HUES6 (cell line): ENCODE measurements around the gene NUAK1.

Source experiments
- H3K27ac ChIP-seq: 2 replicates; pipeline ENCODE4 v1.7.0; 2013; ENCODE audit warnings: low read depth, mild to moderate bottlenecking, low read length, inconsistent platforms
- H3K27me3 ChIP-seq: 2 replicates; pipeline ENCODE4 v1.6.1; 2013; ENCODE audit warnings: low read length; ENCODE audit not compliant: control insufficient read depth, insufficient read depth
- H3K36me3 ChIP-seq: 2 replicates; pipeline ENCODE4 v1.6.1; 2013; ENCODE audit warnings: low read length; ENCODE audit not compliant: control insufficient read depth, insufficient read depth
- H3K4me1 ChIP-seq: 2 replicates; pipeline ENCODE4 v1.6.1; 2013; ENCODE audit warnings: low read length; ENCODE audit not compliant: control insufficient read depth, insufficient read depth
- H3K4me3 ChIP-seq: 2 replicates; pipeline ENCODE4 v1.5.1; 2013; ENCODE audit warnings: low read depth, low read length
- H3K9ac ChIP-seq: one replicate; pipeline ENCODE4 v1.6.1; 2013; ENCODE audit warnings: mild to moderate bottlenecking, low read length
- H3K9me3 ChIP-seq: 2 replicates; pipeline ENCODE4 v1.6.1; 2013; ENCODE audit warnings: low read depth, low read length; ENCODE audit not compliant: control insufficient read depth, insufficient read depth

Gene NUAK1

GRCh38 chr12:106080041-106080790, 58.5 kb downstream of the NUAK1 start:
- no peak overlapping the region for H3K4me3 ChIP-seq
- no peaks in the 10 kb centered on the region for H3K9me3 ChIP-seq
- peaks cover 27% of the 10 kb centered on the region for H3K4me1 ChIP-seq
- H3K9ac ChIP-seq: no peak overlapping the region
- no peaks in the 10 kb centered on the region for H3K27me3 ChIP-seq
- H3K36me3 ChIP-seq: peaks cover 71% of the 10 kb centered on the region
- peak overlapping the region; percentile 29; the same call in 1 of the 2 replicates for H3K27ac ChIP-seq

GRCh38 chr12:106079148-106079738, 59.5 kb downstream of the NUAK1 start:
- Histone ChIP-seq H3K9me3 (no peaks in the 10 kb centered on the region), H3K4me3 (no peak overlapping the region), H3K27ac (no peak overlapping the region), H3K4me1 (peaks cover 22% of the 10 kb centered on the region), H3K27me3 (no peaks in the 10 kb centered on the region), H3K36me3 (peaks cover 71% of the 10 kb centered on the region), H3K9ac (no peak overlapping the region)

GRCh38 chr12:106078358-106079010, 60.3 kb downstream of the NUAK1 start:
- Histone ChIP-seq H3K36me3 (peaks cover 70% of the 10 kb centered on the region), H3K4me3 (no peak overlapping the region), H3K9me3 (no peaks in the 10 kb centered on the region), H3K27me3 (no peaks in the 10 kb centered on the region), H3K27ac (no peak overlapping the region), H3K9ac (no peak overlapping the region), H3K4me1 (peaks cover 15% of the 10 kb centered on the region; the same call in 1 of the 2 replicates)

GRCh38 chr12:106074706-106075392, 63.9 kb downstream of the NUAK1 start:
- Histone ChIP-seq H3K4me1 (peaks cover 5% of the 10 kb centered on the region; the same call in 1 of the 2 replicates), H3K27ac (no peak overlapping the region; the same call in 1 of the 2 replicates), H3K4me3 (no peak overlapping the region), H3K27me3 (no peaks in the 10 kb centered on the region), H3K9me3 (no peaks in the 10 kb centered on the region), H3K9ac (no peak overlapping the region), H3K36me3 (peaks cover 55% of the 10 kb centered on the region)

- Histone ChIP-seq H3K27ac (no peak overlapping the region), H3K4me3 (no peak overlapping the region), H3K9ac (no peak overlapping the region), H3K4me1 (peaks cover 4% of the 10 kb centered on the region; the same call in 1 of the 2 replicates), H3K27me3 (no peaks in the 10 kb centered on the region), H3K36me3 (peaks cover 55% of the 10 kb centered on the region), H3K9me3 (no peaks in the 10 kb centered on the region)
Observed at GRCh38 chr12:106074361-106074705, 64.4 kb downstream of the NUAK1 start.

- H3K9me3 ChIP-seq: no peaks in the 10 kb centered on the region
- no peak overlapping the region for H3K9ac ChIP-seq
- no peak overlapping the region for H3K27ac ChIP-seq
- H3K27me3 ChIP-seq: no peaks in the 10 kb centered on the region
- H3K4me3 ChIP-seq: no peak overlapping the region
- peaks cover 55% of the 10 kb centered on the region for H3K36me3 ChIP-seq
- peaks cover 4% of the 10 kb centered on the region; the same call in 1 of the 2 replicates for H3K4me1 ChIP-seq
Observed at GRCh38 chr12:106073179-106073578, 65.6 kb downstream of the NUAK1 start.

GRCh38 chr12:106072751-106073150, 66.0 kb downstream of the NUAK1 start:
- Histone ChIP-seq H3K36me3 (peaks cover 55% of the 10 kb centered on the region), H3K4me3 (no peak overlapping the region), H3K9me3 (no peaks in the 10 kb centered on the region), H3K4me1 (peaks cover 4% of the 10 kb centered on the region; the same call in 1 of the 2 replicates), H3K27me3 (no peaks in the 10 kb centered on the region), H3K9ac (no peak overlapping the region), H3K27ac (no peak overlapping the region)

GRCh38 chr12:106071686-106072085, 67.1 kb downstream of the NUAK1 start:
- peaks cover 60% of the 10 kb centered on the region for H3K36me3 ChIP-seq
- no peaks in the 10 kb centered on the region for H3K9me3 ChIP-seq
- no peak overlapping the region for H3K4me3 ChIP-seq
- H3K4me1 ChIP-seq: peaks cover 4% of the 10 kb centered on the region; the same call in 1 of the 2 replicates
- H3K9ac ChIP-seq: no peak overlapping the region
- H3K27me3 ChIP-seq: no peaks in the 10 kb centered on the region
- no peak overlapping the region for H3K27ac ChIP-seq

- Histone ChIP-seq H3K9ac (no peak overlapping the region), H3K27ac (no peak overlapping the region), H3K36me3 (peaks cover 63% of the 10 kb centered on the region), H3K4me3 (no peak overlapping the region), H3K9me3 (no peaks in the 10 kb centered on the region), H3K27me3 (no peaks in the 10 kb centered on the region), H3K4me1 (peaks cover 4% of the 10 kb centered on the region; the same call in 1 of the 2 replicates)
Observed at GRCh38 chr12:106070611-106071010, 68.1 kb downstream of the NUAK1 start.

GRCh38 chr12:106070147-106070546, 68.6 kb downstream of the NUAK1 start:
- H3K9ac ChIP-seq: no peak overlapping the region
- no peak overlapping the region for H3K27ac ChIP-seq
- no peaks in the 10 kb centered on the region for H3K9me3 ChIP-seq
- H3K4me3 ChIP-seq: no peak overlapping the region
- peaks cover 4% of the 10 kb centered on the region; the same call in 1 of the 2 replicates for H3K4me1 ChIP-seq
- peaks cover 67% of the 10 kb centered on the region for H3K36me3 ChIP-seq
- H3K27me3 ChIP-seq: no peaks in the 10 kb centered on the region
